NB4 (cell line): ENCODE measurements around the gene PDP2.

Source experiments
- POLR2A ChIP-seq: IDR thresholded peaks from 2 replicates; pipeline ENCODE4 v1.6.1; 2011; ENCODE audit warnings: mild to moderate bottlenecking; ENCODE audit not compliant: insufficient read length; ENCODE audit errors: extremely low read depth
- TF ChIP-seq, protein P1 (sequence below): IDR thresholded peaks from one replicate; pipeline ENCODE4 v1.5.1; 2012; ENCODE audit warnings: low read depth, low read length

DNA sequence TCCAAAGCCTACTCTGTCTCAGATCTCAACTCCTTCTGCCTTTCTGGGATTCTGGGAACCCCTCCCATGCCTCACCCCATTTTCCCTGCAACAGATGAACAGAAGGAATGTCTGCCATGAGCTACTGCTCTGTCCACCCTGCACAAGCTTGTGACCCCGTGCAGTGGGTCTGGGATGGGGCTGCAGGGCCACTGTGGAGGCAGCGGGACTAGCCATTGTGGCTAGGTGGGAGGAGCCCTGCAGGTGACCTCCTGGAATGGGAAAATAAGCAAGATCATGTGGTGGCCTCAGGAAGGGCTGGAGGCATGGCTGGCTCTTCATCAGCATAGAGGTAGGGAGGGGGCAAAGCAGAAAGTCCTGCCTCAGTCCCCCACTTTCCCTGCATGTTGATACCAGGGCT is 13.7 kb downstream of the PDP2 start:
- no peak for TF ChIP-seq POLR2A
- TF ChIP-seq, protein P1, sequence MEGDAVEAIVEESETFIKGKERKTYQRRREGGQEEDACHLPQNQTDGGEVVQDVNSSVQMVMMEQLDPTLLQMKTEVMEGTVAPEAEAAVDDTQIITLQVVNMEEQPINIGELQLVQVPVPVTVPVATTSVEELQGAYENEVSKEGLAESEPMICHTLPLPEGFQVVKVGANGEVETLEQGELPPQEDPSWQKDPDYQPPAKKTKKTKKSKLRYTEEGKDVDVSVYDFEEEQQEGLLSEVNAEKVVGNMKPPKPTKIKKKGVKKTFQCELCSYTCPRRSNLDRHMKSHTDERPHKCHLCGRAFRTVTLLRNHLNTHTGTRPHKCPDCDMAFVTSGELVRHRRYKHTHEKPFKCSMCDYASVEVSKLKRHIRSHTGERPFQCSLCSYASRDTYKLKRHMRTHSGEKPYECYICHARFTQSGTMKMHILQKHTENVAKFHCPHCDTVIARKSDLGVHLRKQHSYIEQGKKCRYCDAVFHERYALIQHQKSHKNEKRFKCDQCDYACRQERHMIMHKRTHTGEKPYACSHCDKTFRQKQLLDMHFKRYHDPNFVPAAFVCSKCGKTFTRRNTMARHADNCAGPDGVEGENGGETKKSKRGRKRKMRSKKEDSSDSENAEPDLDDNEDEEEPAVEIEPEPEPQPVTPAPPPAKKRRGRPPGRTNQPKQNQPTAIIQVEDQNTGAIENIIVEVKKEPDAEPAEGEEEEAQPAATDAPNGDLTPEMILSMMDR, result no peak
